H1 (cell line): ENCODE data around the gene PHF23. TPM values are rescaled to one million over a fixed set of nuclear protein-coding genes. Genes with fewer than 3 reads are reported as not detected.
A peak's percentile ranks its signal among the peaks of the same experiment; 100 is the strongest.

Experiments
- CTCF ChIA-PET: fragments of 300-600 bp; sonication (Branson Sonifier 250); formaldehyde crosslinking; loops from one replicate; lab custom pipeline; 2021; ENCODE audit not compliant: partially characterized antibody; lab: Charles Lee
- POLR2A ChIA-PET: fragments of 300-600 bp; sonication (Branson Sonifier 250); formaldehyde crosslinking; loops from one replicate; lab custom pipeline; 2021; ENCODE audit warnings: inconsistent platforms; ENCODE audit not compliant: partially characterized antibody; lab: Charles Lee
- DNase-seq, 2 experiments: peaks; one replicate each; pipeline versions ENCODE4 v3.0.0 to v3.0.0-alpha.2; 2010 to 2022; ENCODE audit warnings: low spot score in 2 of 2, low read depth in 1 of 2, mixed read lengths in 1 of 2
- FAIRE-seq: peaks from 2 replicates; lab custom pipeline; 2011; peaks lifted over from hg19 to GRCh38; lab: Jason Lieb, UNC
- H2AFZ ChIP-seq: 2 replicates; pipeline ENCODE4 v1.8.1; 2012; ENCODE audit warnings: low read length, inconsistent platforms
- H2AK5ac ChIP-seq: 2 replicates; pipeline ENCODE4 v1.6.1; 2013; ENCODE audit warnings: low read depth, low read length
- H2BK120ac ChIP-seq: replicated peaks from 2 replicates; pipeline ENCODE3; 2013; ENCODE audit warnings: low read depth, low read length, inconsistent platforms
- H2BK12ac ChIP-seq: 2 replicates; pipeline ENCODE4 v1.6.1; 2013; ENCODE audit warnings: low read depth, low read length
- H2BK15ac ChIP-seq: 2 replicates; pipeline ENCODE4 v1.6.1; 2013; ENCODE audit warnings: low read length
- H2BK20ac ChIP-seq: 2 replicates; pipeline ENCODE4 v1.6.1; 2013; ENCODE audit warnings: low read length
- H2BK5ac ChIP-seq: 2 replicates; pipeline ENCODE4 v1.6.1; 2013; ENCODE audit warnings: low read depth, low read length
- H3K14ac ChIP-seq: 2 replicates; pipeline ENCODE4 v1.6.1; 2013; ENCODE audit warnings: inconsistent platforms; ENCODE audit not compliant: insufficient read length
- H3K18ac ChIP-seq: 2 replicates; pipeline ENCODE4 v1.6.1; 2013; ENCODE audit warnings: low read length; ENCODE audit errors: extremely low read depth
- H3K23ac ChIP-seq: 2 replicates; pipeline ENCODE4 v1.6.1; 2013; ENCODE audit warnings: inconsistent platforms; ENCODE audit not compliant: insufficient read length
- H3K23me2 ChIP-seq: 2 replicates; pipeline ENCODE4 v1.6.1; 2013; ENCODE audit warnings: low read depth, low read length
- H3K27ac ChIP-seq: 2 replicates; pipeline ENCODE4 v1.6.1; 2011; ENCODE audit warnings: low read depth, low read length, inconsistent platforms
- H3K27me3 ChIP-seq, 4 experiments: replicated peaks in 1 of 4; 1 replicate in 1 of 4; 2 replicates in 3 of 4; pipeline versions ENCODE4 v1.6.1 to v1.8.1; 2011 to 2013; ENCODE audit warnings: low read length in 3 of 4, mild to moderate bottlenecking in 3 of 4, inconsistent platforms in 2 of 4, mixed read lengths in 2 of 4, moderate library complexity in 1 of 4; ENCODE audit not compliant: control insufficient read depth in 3 of 4, insufficient read depth in 3 of 4; ENCODE audit errors: extremely low read depth in 1 of 4
- H3K36me3 ChIP-seq, 4 experiments: 2 replicates each; pipeline versions ENCODE4 v1.6.1 to v1.8.1; 2011 to 2013; ENCODE audit warnings: mild to moderate bottlenecking in 4 of 4, low read length in 3 of 4, moderate library complexity in 2 of 4, control low read depth in 1 of 4, inconsistent platforms in 1 of 4; ENCODE audit not compliant: insufficient read depth in 4 of 4, control insufficient read depth in 2 of 4
- H3K4ac ChIP-seq: replicated peaks from 2 replicates; pipeline ENCODE3; 2013; ENCODE audit warnings: low read length, low read depth, mixed read lengths, inconsistent platforms; ENCODE audit not compliant: insufficient read length
- H3K4me1 ChIP-seq, 4 experiments: replicated peaks in 1 of 4; 1 replicate in 1 of 4; 2 replicates in 3 of 4; pipeline versions ENCODE4 v1.6.1 to v1.8.1; 2011 to 2013; ENCODE audit warnings: low read length in 3 of 4, inconsistent platforms in 2 of 4, mixed read lengths in 1 of 4; ENCODE audit not compliant: insufficient read depth in 4 of 4, control insufficient read depth in 3 of 4
- H3K4me2 ChIP-seq, 2 experiments: 2 replicates each; pipeline versions ENCODE4 v1.6.1 to v1.8.1; 2011 to 2013; ENCODE audit warnings: low read depth in 2 of 2, low read length in 2 of 2, control low read depth in 1 of 2, inconsistent platforms in 1 of 2, mild to moderate bottlenecking in 1 of 2; ENCODE audit not compliant: insufficient read depth in 1 of 2
- H3K4me3 ChIP-seq, 4 experiments: fragments of 200-600, 300-600 bp in 1 of 4; sonication (generic), shearing (Covaris generic), sonication (Bioruptor Twin) in 1 of 4; 2 replicates each; pipeline versions ENCODE4 v1.5.1 to v1.8.1; 2011 to 2016; ENCODE audit warnings: low read length in 4 of 4, low read depth in 3 of 4, control low read depth in 2 of 4, inconsistent platforms in 2 of 4, mild to moderate bottlenecking in 2 of 4, mixed read lengths in 1 of 4, moderate library complexity in 1 of 4; ENCODE audit not compliant: insufficient read depth in 2 of 4; ENCODE audit errors: extremely low read depth in 1 of 4
- H3K56ac ChIP-seq: replicated peaks from 2 replicates; pipeline ENCODE3; 2013; ENCODE audit warnings: low read depth, mild to moderate bottlenecking, mixed read lengths, low read length, inconsistent platforms; ENCODE audit not compliant: insufficient read length
- H3K79me1 ChIP-seq: 2 replicates; pipeline ENCODE4 v1.6.1; 2013; ENCODE audit warnings: low read depth, low read length, control low read depth
- H3K79me2 ChIP-seq, 2 experiments: 2 replicates each; pipeline versions ENCODE4 v1.6.1 to v1.8.1; 2012 to 2013; ENCODE audit warnings: low read length in 2 of 2, mild to moderate bottlenecking in 2 of 2, inconsistent platforms in 1 of 2; ENCODE audit not compliant: insufficient read depth in 2 of 2, control insufficient read depth in 1 of 2
- H3K9ac ChIP-seq, 4 experiments: replicated peaks in 1 of 4; 1 replicate in 1 of 4; 2 replicates in 3 of 4; pipeline versions ENCODE4 v1.6.1 to v1.8.1; 2011 to 2013; ENCODE audit warnings: low read depth in 3 of 4, low read length in 3 of 4, control low read depth in 2 of 4, mild to moderate bottlenecking in 2 of 4, moderate library complexity in 2 of 4, inconsistent platforms in 1 of 4; ENCODE audit errors: extremely low read depth in 1 of 4
- H3K9me3 ChIP-seq, 2 experiments: 2 replicates each; pipeline versions ENCODE4 v1.6.1 to v1.8.1; 2012 to 2013; ENCODE audit warnings: mild to moderate bottlenecking in 2 of 2, moderate library complexity in 2 of 2, control low read depth in 1 of 2, inconsistent platforms in 1 of 2, low read depth in 1 of 2, low read length in 1 of 2, mixed read lengths in 1 of 2; ENCODE audit not compliant: insufficient read depth in 2 of 2
- H4K20me1 ChIP-seq, 2 experiments: replicated peaks in 1 of 2; 2 replicates each; pipeline versions ENCODE3 to v1.8.1; 2011 to 2013; ENCODE audit warnings: inconsistent platforms in 2 of 2, low read length in 2 of 2, mild to moderate bottlenecking in 1 of 2; ENCODE audit not compliant: insufficient read depth in 2 of 2, control insufficient read depth in 1 of 2
- H4K5ac ChIP-seq: 2 replicates; pipeline ENCODE4 v1.6.1; 2013; ENCODE audit warnings: low read length, low read depth, mixed read lengths, inconsistent platforms; ENCODE audit not compliant: insufficient read length
- H4K8ac ChIP-seq: 2 replicates; pipeline ENCODE4 v1.8.0; 2013; ENCODE audit warnings: mild to moderate bottlenecking, moderate library complexity, low read length, inconsistent platforms; ENCODE audit not compliant: insufficient read depth; ENCODE audit errors: extremely low read depth
- H4K91ac ChIP-seq: replicated peaks from 2 replicates; pipeline ENCODE3; 2013; ENCODE audit warnings: low read length, mixed read lengths, inconsistent platforms; ENCODE audit not compliant: insufficient read length
- CEBPB ChIP-seq: IDR thresholded peaks from 2 replicates; pipeline ENCODE4 v1.6.1; 2012; ENCODE audit warnings: low read depth, low read length
- FOSL1 ChIP-seq: IDR thresholded peaks from 2 replicates; pipeline ENCODE4 v1.6.1; 2011; ENCODE audit warnings: mild to moderate bottlenecking, low read depth, low read length, moderate library complexity; ENCODE audit not compliant: insufficient read depth
- KDM5A ChIP-seq: fragments of 200-600 bp; IDR thresholded peaks from 2 replicates; pipeline ENCODE4 v1.7.1; 2012; ENCODE audit warnings: mild to moderate bottlenecking, low read length, inconsistent platforms, mixed read lengths
- MAX ChIP-seq: IDR thresholded peaks from 2 replicates; pipeline ENCODE4 v1.6.1; 2012; ENCODE audit warnings: inconsistent platforms
- POLR2A ChIP-seq, 2 experiments: IDR thresholded peaks; 1 replicate in 1 of 2; 2 replicates in 1 of 2; pipeline ENCODE4 v1.6.1; 2011; ENCODE audit warnings: low read depth in 2 of 2, low read length in 2 of 2, mild to moderate bottlenecking in 2 of 2; ENCODE audit errors: control extremely low read depth in 1 of 2
- POLR2AphosphoS5 ChIP-seq: IDR thresholded peaks from 2 replicates; pipeline ENCODE4 v1.6.1; 2011; ENCODE audit warnings: low read depth, low read length
- SAP30 ChIP-seq: fragments of 300-600 bp; sonication (generic); IDR thresholded peaks from 2 replicates; pipeline ENCODE4 v1.7.1; 2012; ENCODE audit warnings: low read length, moderate library complexity, mild to moderate bottlenecking, inconsistent platforms; ENCODE audit not compliant: insufficient read depth, insufficient replicate concordance
- SIN3A ChIP-seq, 2 experiments: IDR thresholded peaks in 1 of 2; conservative IDR thresholded peaks in 1 of 2; 2 replicates each; pipeline ENCODE4 v1.6.1; 2011 to 2012; ENCODE audit warnings: low read length in 2 of 2, improper control_type of control experiment in 1 of 2, low read depth in 1 of 2, mild to moderate bottlenecking in 1 of 2
- SP1 ChIP-seq: IDR thresholded peaks from 2 replicates; pipeline ENCODE4 v1.6.1; 2011; ENCODE audit warnings: low read depth, low read length
- TAF1 ChIP-seq: IDR thresholded peaks from 2 replicates; pipeline ENCODE4 v1.6.1; 2011; ENCODE audit warnings: mild to moderate bottlenecking, low read depth, low read length
- TCF12 ChIP-seq: IDR thresholded peaks from 2 replicates; pipeline ENCODE4 v1.6.1; 2011; ENCODE audit warnings: low read depth, mild to moderate bottlenecking, low read length
- WGBS, 2 experiments: shearing (Covaris generic) in 1 of 2; methylation state at CpG; one replicate each; pipeline versions ENCODE4 v1.1.6 to v1.1.7; 2013 to 2015; ENCODE audit warnings: low lambda C conversion rate in 2 of 2, mixed read lengths in 2 of 2, inconsistent platforms in 1 of 2, low coverage in 1 of 2, missing lambda C conversion rate in 1 of 2; ENCODE audit not compliant: insufficient replicate concordance in 2 of 2, insufficient coverage in 1 of 2, insufficient read length in 1 of 2; ENCODE audit errors: extremely low coverage in 1 of 2, missing lambda C conversion rate in 1 of 2; 5-methylcytosine and 5-hydroxymethylcytosine counted together
- polyA plus RNA-seq, 7 experiments: library from polyadenylated mRNA; depleted of rRNA in 3 of 7; stranded (reverse) in 5 of 7; unstranded in 2 of 7; fragments of >200 nt in 5 of 7; fragments of 200-250 nt in 2 of 7; gene quantifications; 1 replicate in 5 of 7; 2 replicates in 1 of 7; 4 replicates in 1 of 7; pipeline versions ENCODE4 v1.2.1 to v1.2.3, GENCODE V29; 2011 to 2013; ENCODE audit warnings: missing spikeins in 2 of 7, mixed read lengths in 2 of 7
- total RNA-seq: library from RNA; stranded (reverse); fragmentation: NEBNext Ultra II Directional; extraction: Animal tissue kit (Norgen Biotek cat#: 25700); gene quantifications from 2 replicates; pipeline ENCODE4 v1.2.1, GENCODE V29; 2021

Gene PHF23
- total and polyA plus RNA-seq, 2 of the 8 experiments (the other 6 are each of a cell fraction or from before 2014, with no cell fraction given): 47.5 to 62.8 TPM

DNA sequence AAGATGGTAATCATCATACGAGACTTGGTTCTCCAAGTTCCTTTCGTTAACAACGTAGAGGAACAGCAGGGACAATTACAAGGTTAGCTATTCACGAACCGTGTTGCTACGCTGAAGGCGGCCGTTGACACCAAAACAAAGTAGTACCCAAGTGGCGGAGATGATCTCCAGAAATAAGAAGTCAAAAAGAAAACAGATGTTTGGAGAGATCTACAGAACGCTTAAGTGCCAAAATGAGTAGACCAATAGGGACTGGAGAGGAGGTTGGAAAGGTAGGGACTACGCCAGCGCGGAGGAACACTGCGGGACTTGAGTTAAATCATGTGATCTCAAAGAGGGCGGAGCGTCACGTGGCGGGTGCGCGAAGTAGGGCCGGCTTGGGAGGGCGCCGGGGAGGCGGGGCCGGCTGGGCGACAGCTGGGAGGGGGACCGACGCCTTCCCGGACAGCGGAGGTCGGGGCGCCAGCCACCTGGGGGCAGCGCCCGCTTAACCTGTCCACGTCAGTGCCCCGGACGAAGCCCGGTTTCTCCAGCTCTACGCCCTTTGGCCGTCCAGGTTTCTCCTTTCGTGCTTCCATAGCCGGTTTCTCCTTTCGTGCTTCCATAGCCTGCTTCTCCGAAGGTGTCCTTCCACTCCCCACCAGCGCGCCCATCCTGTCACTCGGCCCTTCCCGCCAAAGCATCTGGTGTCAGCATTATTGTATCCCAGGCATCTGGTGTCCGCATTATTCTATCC lies 3.6 kb upstream of the PHF23 start:
- ChIA-PET POLR2A (interaction anchor here (0.9 to 19.7 kb wide), 18 partner anchors 6 to 346 kb away, joined by 3 to 386 read pairs (median 8); partner anchors contain the start of genes ACADVL, CD68, CLDN7 and CTDNEP1), CTCF (interaction anchor here (0.8 to 4.1 kb wide), 6 partner anchors 22 to 107 kb away, joined by 3 to 27 read pairs (median 6); partner anchors contain the start of genes ACADVL and SLC2A4)
- peak overlapping the region; percentile 92 for H2AFZ ChIP-seq
- FAIRE-seq (peak; percentile 65), DNase-seq (peak in 1 of 2 experiments; percentile 96)
- H3K18ac ChIP-seq: peak overlapping the region; percentile 98
- peak overlapping the region; percentile 11 to 98 (median 90) for H3K9ac ChIP-seq
- peaks cover 0 to 39% of the 10 kb centered on the region in 2 experiments; a peak in 2 of 4 replicates for H3K79me2 ChIP-seq
- H4K91ac ChIP-seq: no peak overlapping the region
- peak overlapping the region; percentile 34 for H2BK120ac ChIP-seq
- H3K27ac ChIP-seq: peak overlapping the region; percentile 94
- peak overlapping the region; percentile 92 to 93 for H3K4me2 ChIP-seq
- H2BK5ac ChIP-seq: peak overlapping the region; percentile 99
- no peak overlapping the region for H2BK20ac ChIP-seq
- no peak overlapping the region for H3K14ac ChIP-seq
- H3K4me1 ChIP-seq: peaks cover 5 to 13% (median 6%) of the 10 kb centered on the region in 4 experiments; a peak in 6 of 7 replicates
- 4% methylated on average over 47 of the region's 49 CpGs; no CpG with 5 or more reads in 1 of the 2 experiments for WGBS, 2 experiments
- no peaks in the 10 kb centered on the region for H3K27me3 ChIP-seq
- peaks cover 18% of the 10 kb centered on the region for H3K23me2 ChIP-seq
- peaks cover 0 to 2% of the 10 kb centered on the region in 2 experiments for H4K20me1 ChIP-seq
- H3K4me3 ChIP-seq: peak overlapping the region; percentile 73 to 90 (median 84)
- peak overlapping the region; percentile 45 for H3K4ac ChIP-seq
- peak overlapping the region; percentile 39; the same call in 1 of the 2 replicates for H4K8ac ChIP-seq
- peaks cover 4% of the 10 kb centered on the region; the same call in 1 of the 2 replicates for H3K79me1 ChIP-seq
- H3K9me3 ChIP-seq: no peaks in the 10 kb centered on the region
- no peak overlapping the region for H3K23ac ChIP-seq
- peak overlapping the region; percentile 63 for H3K56ac ChIP-seq
- H2BK15ac ChIP-seq: no peak overlapping the region
- peak overlapping the region; percentile 84 for H4K5ac ChIP-seq
- H3K36me3 ChIP-seq: peaks cover 9 to 39% (median 23%) of the 10 kb centered on the region in 4 experiments; a peak in 6 of 8 replicates
- peak overlapping the region; percentile 45; the same call in 1 of the 2 replicates for H2AK5ac ChIP-seq
- peak overlapping the region; percentile 62; the same call in 1 of the 2 replicates for H2BK12ac ChIP-seq
- TF ChIP-seq POLR2AphosphoS5 (peak; percentile 23; the same call in 1 of the 2 replicates), MAX (peak; percentile 83), KDM5A (peak; percentile 81), SIN3A (conservative IDR thresholded peaks at IDR 0.05 in 1 of 2, IDR thresholded peaks at IDR 0.05 in 1 of 2; ENCODE audit: low read depth in 1 of 2, low read length in 2 of 2) (peak; percentile 97 to 99), TCF12 (peak; percentile 70; the same call in 1 of the 2 replicates), SAP30 (peak; percentile 92), TAF1 (peak; percentile 66), SP1 (peak; percentile 89), FOSL1 (peak; percentile 83), POLR2A (IDR thresholded peaks at IDR 0.05; ENCODE audit: control extremely low read depth in 1 of 2, low read depth in 2 of 2, low read length in 2 of 2) (peak; percentile 66 to 76; a peak in 2 of 3 replicates), CEBPB (no peak)
